GM19324 (cell line): ENCODE results near the gene UBL3.

Experiments used
- ATAC-seq: cut with Tn5 transposase; IDR thresholded peaks from one replicate; pipeline ENCODE4 v1.9.1; 2021; ENCODE audit warnings: mild to moderate bottlenecking, moderate library complexity; ENCODE audit not compliant: unreplicated experiment, low FRiP score

Gene UBL3

DNA sequence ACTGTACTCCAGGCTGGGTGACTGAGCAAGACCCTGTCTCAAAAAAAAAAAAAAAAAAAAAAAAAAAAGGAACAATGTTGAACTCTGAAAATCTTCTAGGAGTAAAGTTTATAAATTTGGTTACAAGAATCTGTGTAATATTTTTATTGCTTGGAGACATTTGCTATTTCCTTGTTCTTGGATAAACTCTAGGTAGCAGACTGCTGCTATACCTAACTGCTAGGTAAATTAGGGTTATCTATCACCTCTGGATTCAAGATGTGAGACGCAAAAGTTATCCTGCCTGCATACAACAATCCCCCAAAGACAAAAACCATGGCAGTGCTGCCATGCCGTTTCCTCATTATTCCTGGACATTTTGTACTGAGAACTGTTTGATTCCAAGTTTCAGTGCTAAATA lies 33.7 kb downstream of the UBL3 start:
- ATAC-seq, result no peak

DNA sequence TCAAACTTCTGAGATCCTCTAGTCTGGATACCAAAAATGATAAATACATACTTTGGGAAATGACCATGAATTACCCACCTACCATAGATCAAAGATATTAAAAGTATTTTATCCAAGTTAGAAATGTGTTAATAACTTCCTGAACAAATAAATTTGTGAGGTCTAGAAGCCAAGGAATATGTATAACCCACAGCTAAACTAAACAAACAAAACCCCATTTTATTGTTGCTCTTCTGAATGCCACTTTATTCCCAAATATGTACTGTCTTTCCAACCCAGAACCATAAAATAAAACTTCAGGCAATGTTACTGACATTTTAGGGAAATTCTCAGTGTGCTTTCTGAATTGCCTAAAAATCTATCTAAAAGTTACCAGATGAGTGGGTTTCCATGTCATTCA lies 35.1 kb downstream of the UBL3 start:
- no peak for ATAC-seq

DNA sequence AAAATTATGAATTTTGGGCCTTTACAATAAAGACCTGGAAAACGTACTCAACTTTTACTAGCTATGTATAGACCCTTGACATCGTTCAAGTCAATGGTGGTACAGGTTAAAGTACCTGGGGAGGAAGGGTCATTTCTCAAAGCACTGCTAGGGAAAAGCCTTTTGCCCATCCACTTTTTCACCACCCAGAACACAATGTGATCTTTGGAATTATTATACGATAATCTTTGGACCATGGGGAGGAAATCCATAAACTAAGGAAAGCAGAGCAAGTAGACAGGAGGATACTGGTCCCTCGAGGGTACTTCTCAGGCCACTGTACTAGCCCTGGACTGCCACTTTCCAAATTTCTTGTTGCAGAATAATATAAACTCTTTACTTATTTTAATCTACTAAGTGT lies 39.5 kb downstream of the UBL3 start:
- no peak for ATAC-seq

DNA sequence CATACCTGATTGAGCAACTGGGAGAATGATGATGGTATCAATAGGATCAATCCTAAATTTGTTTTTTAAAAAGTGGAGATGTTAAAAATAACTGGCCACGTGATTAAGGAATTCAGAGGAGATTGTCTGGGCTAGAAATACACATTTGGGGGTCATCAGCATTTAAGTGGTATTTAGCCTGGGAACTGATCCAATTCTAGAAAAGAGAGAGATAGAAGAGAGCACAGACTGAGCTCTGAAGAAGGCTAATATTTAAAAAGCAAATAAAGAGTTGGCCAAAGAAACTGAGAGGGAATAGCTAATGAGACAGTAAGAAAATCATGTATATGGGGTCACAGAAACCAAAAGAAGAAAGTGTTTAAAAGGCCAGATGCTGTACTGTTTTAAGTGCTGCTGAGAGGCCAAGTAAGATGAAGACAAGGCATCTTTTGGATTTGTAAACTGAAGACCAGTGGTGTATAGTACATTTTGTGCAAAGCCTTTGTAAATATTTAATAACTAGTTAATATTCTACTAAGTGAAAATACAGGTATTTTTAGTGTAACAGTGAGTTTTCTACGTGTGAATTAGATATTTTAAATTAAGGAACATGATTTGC lies 40.2 kb downstream of the UBL3 start:
- peak; percentile 51 for ATAC-seq

DNA sequence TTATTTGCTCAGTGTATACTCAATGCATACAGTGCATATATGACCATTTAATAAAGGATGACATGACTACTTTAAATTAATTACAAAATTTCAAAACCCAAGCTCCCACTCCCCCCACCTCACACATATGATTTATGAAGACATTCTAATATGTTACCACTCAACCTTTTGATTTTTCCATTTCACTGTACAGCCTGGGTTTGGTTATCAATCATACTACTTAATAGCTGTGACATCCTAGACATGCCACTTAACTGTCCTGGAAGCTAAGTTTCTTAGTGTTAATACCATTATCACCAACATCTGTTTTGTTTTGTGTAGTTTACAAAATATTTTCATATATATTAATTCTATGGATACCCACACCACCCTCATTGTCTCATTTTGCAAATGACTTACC lies 42.2 kb downstream of the UBL3 start:
- ATAC-seq, result no peak

DNA sequence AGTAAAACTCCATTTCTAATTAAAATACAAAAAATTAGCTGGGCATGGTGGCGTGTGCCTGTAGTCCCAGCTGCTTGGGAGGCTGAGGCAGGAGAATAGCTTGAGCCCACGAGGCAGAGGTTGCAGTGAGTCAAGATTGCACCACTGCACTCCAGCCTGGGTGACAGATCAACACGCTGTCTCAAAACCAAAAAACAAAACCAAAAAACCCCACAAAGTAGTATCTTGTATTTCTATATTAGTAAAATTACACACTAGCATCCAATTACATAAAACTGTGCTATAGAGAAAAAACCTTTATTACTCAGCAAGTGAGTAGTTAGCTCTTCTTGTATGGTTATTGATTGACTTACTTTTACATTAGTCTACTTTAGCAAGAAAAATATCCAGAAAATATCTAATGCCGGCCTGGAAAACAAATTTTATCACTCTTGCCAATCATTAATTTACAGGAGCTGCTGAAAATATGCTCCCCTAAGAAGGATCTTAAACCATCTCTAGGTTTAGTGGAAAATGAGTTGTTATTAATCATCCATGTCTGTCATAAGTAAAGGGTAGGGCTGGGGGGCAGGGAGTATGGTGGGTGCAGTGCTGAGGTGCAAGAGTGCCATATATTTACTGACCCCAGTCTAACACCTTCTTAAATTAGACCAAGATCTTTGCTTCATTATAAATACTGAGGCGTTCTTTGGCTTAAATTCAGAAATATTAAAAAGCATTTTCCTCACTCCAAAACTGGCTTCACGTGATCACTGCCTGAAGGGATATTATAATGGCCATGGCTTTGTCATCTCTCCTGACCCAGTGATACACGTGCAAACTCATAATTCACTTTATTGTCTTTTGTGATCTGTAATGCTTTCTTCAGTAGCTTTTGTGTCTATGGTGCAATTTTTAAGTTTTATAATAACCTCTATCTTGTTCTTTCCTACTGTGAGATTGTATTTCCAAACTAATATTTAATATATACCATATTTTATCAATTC lies 44.1 kb downstream of the UBL3 start:
- no peak for ATAC-seq

DNA sequence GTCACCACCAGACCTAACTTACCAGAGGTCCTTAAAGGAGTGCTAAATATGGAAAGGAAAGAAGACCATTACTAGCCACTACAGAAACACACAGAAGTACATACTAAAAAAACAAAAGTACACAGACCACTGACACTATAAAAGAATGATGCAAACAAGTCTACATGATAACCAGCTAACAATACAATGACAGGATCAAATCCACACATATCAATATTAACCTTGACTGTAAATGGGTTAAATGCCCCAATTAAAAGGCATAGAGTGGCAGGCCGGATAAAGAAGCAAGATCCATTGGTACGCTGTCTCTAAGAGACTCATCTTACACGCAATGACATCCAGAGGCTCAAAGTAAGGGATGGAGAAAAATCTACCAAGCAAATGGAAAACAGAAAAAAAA lies 47.2 kb downstream of the UBL3 start:
- ATAC-seq, result no peak

DNA sequence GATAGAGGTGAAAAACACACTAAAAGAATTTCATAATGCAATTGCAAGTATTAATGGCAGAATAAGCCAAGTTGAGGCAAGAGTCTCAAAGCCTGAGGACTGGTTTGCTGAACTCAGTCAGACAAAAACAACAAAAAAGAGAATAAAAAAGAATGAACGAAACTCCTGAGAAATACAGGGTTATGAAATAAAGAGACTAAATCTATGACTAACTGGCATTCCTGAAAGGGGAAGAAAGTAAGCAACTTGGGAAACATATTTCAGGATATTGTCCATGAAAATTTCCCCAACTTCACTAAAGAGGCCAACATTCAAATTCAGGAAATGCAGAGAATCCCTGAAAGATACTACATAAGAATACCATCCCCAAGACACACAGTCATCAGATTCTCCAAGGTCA lies 47.8 kb downstream of the UBL3 start:
- no peak for ATAC-seq

DNA sequence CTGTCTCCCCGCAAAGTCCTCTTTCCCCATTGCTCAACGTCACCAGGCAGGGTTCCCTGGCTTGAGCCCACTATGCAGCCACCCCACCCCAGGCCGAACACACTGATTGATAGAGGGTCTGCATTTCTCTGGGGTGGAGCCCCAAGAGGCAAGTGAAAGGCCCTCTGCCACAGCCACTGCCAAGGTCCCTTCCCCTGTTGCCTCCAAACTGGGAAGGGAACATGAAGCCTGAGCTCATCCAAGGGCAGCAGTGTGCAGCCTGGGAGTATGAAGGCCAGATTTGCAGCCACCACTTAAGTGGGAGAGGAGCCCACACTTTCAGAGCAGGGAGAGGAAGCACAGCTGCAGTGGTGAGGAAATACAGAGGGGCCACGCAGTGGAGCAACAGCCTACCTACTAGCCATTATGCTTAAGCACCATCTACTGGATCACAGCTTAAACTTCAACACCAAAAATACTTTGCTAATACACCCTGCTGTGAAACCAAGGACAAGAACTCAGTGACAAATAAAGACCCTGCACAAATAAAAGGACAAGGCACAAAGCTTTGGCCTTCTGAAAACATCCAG lies 48.6 kb downstream of the UBL3 start:
- no peak for ATAC-seq

DNA sequence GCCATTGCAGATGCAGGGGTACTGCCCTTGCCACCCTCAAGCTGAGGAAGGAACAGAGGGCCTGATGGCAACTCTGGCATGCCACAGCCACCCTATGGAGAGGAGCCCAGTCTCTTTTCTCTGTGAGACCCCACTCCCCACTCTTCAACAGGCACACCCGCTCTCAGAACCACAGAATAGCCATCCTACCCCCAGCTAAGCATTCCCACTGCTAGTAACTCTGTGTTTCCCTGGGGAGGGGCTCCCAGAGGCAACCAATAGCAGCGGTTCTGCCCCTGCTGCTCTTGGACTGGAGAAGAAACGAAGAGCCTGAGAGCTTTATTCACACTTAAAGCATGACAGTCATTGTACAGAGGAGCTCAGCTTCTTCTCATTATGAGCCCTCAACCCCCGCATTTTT lies 49.3 kb downstream of the UBL3 start:
- ATAC-seq, result no peak

DNA sequence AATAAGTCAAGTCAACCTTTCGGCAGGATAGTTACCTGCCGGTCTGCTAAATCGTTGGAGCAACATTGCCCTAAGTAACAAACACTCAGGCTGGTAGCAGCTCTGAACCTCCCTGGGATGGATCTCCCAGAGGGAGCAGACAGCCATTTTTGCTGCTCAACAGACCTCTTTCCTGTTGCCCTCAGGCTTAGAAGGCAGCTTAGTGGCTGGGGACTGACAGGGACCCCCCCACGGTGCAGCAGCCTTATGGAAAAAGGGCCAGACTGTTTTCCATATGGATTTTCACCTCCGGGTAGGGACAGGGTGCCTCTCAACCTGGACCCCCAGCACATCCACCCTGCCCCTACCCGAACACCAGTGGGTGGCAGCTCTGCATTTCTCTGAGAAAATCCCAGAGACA lies 49.7 kb downstream of the UBL3 start:
- ATAC-seq, result no peak

DNA sequence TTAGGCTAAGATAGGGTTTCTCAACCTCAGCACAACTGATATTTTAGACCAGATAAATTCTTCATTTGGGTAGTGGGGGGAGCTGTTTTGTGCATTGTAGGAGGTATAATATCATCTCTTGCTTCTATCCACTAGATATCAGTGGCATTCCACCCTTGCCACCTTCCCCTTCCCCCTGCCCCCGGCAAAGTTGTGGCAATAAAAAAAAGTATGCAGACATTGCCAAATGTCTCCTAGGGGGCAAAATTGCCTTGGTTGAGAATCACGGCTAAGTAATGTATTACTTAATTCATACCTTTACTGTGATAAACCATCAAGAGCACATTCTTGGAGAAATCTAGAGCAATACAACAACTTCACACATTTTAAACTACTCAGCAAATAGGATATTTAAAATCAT lies 51.4 kb downstream of the UBL3 start:
- ATAC-seq, result no peak

DNA sequence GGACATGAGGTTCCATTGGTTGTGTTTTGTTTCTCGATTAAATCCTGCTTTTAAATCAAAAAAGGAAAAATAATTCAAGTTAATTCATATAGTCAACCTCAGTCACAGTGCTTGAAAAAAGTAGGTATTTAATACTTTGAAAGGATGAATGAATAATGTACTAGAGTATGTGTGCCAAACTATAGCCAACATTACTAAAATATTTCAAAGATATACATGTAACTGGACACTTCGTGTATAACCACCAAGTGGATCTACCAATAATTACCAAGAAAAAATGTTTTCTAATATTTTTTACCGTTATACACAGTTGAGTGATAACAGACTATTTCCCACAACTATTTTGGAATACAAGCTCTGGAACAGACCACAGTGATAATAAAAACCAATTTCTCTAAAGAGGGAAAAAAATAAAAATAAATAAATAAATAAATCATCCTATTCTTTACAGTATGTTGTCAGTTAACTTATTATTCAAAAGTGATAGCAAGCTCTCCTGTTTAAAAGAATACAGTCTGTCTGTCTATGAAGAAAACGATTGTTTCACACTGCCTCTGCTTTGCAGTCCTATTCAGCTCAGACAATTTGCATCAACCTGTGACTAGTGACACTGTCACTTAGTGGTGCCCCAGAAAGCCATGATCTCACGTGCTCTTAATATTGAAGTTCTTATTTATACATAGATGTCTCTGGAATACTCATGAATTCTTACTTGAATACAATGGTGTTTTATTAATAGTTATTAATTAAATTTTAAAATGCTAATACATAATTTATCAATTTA lies 58.2 kb downstream of the UBL3 start:
- no peak for ATAC-seq

DNA sequence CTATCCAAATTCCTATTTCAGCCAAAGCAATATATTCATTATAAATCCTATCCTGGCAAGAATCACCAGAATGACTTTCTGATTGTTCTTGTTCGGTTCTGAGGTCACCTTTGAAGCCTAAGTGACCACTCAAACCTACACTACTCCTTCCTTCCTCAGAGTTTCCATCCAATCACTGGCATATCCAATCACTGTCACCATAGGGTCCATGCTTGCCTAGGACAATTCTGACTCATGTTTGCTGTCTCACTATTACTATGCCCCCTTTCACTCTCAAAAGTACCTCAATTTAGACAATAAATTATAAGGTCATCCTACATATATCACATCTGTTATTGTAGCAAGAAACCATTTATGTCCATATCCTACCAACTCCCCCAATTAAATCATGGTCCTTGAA lies 58.9 kb downstream of the UBL3 start:
- no peak for ATAC-seq

DNA sequence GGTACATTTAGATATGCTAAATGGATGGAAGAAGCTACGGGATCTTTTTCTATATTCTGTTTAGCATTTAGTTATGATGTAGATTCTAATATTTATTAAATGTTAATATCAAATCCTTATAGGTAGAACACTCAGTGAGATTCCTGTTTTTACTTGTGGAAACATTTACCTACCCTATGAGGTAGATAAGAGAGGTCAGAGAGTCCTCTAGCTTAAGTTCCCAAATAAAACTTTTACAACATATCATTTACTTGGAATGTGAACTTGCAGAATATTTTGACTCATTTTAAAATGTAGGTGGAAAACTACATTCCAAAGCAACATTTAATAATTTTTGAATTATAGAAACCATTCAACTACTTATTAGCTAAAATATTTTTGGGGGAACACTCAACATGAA lies 63.7 kb downstream of the UBL3 start:
- no peak for ATAC-seq

DNA sequence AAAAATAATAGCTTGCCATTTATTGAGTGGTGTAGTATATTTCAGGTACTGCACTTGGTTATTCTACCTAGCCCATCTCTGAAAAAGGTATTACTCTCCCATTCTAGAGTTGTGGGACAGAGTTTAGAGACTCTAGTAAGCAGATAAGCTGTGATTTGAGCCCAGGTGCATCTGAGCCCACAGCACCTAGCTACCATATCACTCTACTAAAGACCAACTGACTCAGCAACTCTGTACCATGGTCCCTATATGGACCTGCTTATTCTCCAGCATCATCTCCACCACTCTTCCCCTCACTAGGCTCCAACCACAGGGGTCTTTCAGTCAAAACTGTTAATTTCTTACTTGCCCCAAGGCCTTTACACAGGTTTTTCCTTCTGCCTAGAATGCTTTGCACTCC lies 64.4 kb downstream of the UBL3 start:
- no peak for ATAC-seq

DNA sequence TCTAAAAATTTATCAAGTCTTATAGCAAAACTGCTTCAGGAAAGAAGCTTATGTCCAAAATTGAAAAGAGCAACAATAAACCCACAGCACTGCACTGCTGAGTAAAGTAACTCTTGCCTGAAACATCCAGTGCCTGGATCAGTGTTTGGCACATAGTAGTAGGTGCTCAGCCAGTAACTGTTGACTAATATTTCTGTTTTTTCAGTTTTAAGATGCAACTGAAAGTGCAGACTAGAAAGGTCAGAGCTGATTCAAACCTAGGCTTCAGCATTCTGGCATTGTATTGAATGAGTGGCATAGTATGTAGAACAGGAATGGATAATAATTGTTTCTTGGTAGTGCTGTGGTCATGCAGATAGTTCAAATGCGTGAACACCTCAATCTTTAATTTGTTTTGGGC lies 67.6 kb downstream of the UBL3 start:
- no peak for ATAC-seq

DNA sequence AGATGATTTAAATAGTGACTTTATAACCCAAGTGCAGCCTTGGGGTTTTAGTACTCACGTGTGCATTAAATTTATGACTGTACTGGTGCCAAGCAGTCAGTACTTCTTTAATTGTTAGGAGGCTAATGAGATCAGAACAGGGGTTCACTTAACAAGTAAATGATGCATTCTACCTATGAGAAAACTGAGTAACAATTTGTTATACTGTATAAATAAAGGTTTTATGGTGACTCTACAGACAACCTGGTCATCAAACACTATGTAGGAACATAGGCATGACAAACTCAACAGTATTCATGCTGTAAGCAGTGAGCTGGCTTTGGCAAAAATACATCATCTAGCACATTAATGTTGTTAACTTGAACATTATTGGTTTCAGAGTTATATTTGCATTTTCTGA lies 75.6 kb downstream of the UBL3 start:
- no peak for ATAC-seq

DNA sequence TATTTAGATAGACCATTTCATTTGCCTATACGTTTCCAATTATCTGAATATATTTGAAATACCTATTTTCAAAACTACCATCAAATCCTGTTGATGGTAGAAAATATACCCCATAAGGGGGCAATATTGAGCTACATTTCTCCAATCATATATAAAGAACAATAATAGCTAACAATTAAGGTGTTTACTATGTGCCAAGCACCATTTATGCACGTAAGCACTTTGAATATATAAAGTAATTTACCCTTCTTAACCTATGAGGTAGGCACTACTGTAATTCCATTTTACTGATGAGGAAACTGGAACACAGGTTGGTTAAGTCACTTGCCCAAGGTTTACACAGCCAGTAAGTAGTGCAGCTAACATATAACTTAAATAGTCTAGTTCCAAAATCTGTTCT lies 79.2 kb downstream of the UBL3 start:
- ATAC-seq, result no peak

DNA sequence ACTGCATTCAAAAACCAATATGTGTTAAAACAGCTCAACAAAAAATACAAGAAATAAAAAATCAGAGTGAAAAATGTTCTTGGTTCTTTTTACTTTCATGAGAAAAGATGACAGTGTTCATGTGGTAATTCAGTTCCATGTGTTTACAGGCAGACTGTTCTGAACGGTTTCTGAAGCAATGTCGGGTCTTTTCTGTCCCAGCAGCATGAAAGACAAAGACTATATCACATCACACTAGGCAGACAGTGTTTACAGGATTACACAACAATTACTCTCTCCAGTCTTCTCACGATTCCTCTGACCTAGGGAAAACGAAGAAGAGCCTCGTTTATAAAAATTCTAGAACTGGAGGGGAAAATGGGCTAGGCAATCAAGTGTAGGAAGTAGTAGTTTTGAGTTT lies 83.4 kb downstream of the UBL3 start:
- ATAC-seq, result no peak
